Chondrocyte (in vitro differentiated cells): ENCODE data around the gene WSB2. TPM values are rescaled to one million over a fixed set of nuclear protein-coding genes. Genes with fewer than 3 reads are reported as not detected.
"Not testable (repeated sequence)": the region's sequence is repeated elsewhere in the genome, so short reads cannot be mapped to it uniquely, and the experiment has no call there.

Experiments used
- DNase-seq: peaks from one replicate; pipeline ENCODE4 v3.0.0; 2021; ENCODE audit warnings: mixed read lengths, low spot score
- H3K27ac Mint-ChIP-seq: one replicate; pipeline ENCODE4 v1.8.0; 2021; ENCODE audit warnings: mild to moderate bottlenecking, moderate library complexity, mixed read lengths; ENCODE audit not compliant: unreplicated experiment
- H3K27me3 Mint-ChIP-seq: 2 replicates; pipeline ENCODE4 v1.8.0; 2021; ENCODE audit warnings: low read depth, mixed read lengths
- H3K36me3 Mint-ChIP-seq: 2 replicates; pipeline ENCODE4 v1.8.0; 2021; ENCODE audit warnings: low read depth, mixed read lengths
- H3K4me1 Mint-ChIP-seq: 2 replicates; pipeline ENCODE4 v1.8.0; 2021; ENCODE audit warnings: low read depth, mild to moderate bottlenecking, mixed read lengths
- H3K4me3 Mint-ChIP-seq: one replicate; pipeline ENCODE4 v1.8.0; 2021; ENCODE audit warnings: mild to moderate bottlenecking, moderate library complexity, mixed read lengths; ENCODE audit not compliant: unreplicated experiment
- H3K9me3 Mint-ChIP-seq: 2 replicates; pipeline ENCODE4 v1.8.0; 2021; ENCODE audit warnings: low read depth, mixed read lengths
- total RNA-seq: library from RNA; stranded (reverse); gene quantifications from 3 replicates; pipeline ENCODE4 v1.2.1, GENCODE V29; 2021
- TF ChIP-seq, protein P1 (sequence below): fragments of 200-600 bp; sonication (generic); IDR thresholded peaks from 2 replicates; pipeline ENCODE4 v1.5.0; 2021; ENCODE audit warnings: antibody characterized with exemption, mild to moderate bottlenecking, moderate library complexity

The WSB2 gene
- total RNA-seq, 1 donor from 2014 or later: 124 TPM

DNA sequence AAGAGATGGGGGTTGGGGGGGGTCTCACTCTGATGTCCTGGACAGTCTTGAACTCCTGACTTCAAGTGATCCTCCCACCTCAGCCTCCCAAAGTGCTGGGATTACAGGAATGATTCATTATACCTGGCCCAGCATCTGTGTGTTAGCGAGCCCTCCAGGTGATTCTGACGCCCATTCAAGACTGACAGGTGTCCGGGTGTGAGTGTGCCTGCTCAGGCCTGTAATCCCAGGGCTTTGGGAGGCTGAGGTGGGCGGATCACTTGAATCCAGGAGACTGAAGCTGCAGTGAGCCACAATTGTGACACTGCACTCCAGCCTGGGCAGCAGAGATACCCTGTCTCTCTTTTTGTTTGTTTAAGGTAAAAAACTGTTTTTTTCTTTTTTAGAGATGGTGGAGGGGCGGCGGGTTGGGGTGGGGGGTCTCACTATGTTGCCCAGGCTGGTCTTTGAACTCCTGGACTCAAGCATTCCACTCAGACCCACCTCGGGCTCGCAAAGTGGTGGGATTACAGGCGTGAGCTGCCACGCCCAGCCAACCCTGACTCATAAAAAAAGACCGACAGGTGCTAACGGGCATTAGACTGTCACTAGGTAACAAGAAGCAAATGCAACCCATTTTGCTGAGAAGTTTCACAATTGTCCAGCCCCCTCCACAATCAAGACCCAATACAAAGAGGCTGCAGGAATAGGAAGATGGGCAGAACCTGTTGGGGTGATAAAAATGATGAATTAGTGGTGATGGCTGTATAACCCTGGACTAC lies 38.1 kb upstream of the WSB2 start:
- peaks cover 6% of the 10 kb centered on the region for H3K4me1 Mint-ChIP-seq
- no peak overlapping the region for H3K27ac Mint-ChIP-seq

DNA sequence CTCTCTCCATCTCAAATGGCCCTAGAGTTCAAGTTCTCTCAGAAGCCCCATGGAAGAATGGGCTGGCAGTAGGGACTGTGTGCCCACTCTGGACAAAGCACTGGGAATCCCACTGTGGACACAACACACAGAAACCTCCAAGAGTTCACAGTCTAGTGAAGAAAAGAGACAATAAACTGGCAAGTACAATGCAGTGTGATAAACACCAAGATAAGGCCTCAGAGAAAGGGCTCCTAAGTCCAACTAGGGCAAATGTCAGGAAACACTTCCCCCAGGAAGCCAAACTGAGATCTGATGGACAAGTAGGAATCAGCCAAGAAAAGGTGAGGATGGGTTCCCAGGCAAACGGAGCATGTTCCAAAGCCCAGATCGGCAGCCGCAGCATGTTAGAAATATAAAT lies 37.4 kb upstream of the WSB2 start:
- H3K27ac Mint-ChIP-seq: no peak overlapping the region
- H3K4me1 Mint-ChIP-seq: peaks cover 6% of the 10 kb centered on the region
- no peak for DNase-seq
- H3K36me3 Mint-ChIP-seq: no peaks in the 10 kb centered on the region
- H3K27me3 Mint-ChIP-seq: no peaks in the 10 kb centered on the region
- no peaks in the 10 kb centered on the region for H3K9me3 Mint-ChIP-seq
- H3K4me3 Mint-ChIP-seq: no peak overlapping the region
- TF ChIP-seq, protein P1, sequence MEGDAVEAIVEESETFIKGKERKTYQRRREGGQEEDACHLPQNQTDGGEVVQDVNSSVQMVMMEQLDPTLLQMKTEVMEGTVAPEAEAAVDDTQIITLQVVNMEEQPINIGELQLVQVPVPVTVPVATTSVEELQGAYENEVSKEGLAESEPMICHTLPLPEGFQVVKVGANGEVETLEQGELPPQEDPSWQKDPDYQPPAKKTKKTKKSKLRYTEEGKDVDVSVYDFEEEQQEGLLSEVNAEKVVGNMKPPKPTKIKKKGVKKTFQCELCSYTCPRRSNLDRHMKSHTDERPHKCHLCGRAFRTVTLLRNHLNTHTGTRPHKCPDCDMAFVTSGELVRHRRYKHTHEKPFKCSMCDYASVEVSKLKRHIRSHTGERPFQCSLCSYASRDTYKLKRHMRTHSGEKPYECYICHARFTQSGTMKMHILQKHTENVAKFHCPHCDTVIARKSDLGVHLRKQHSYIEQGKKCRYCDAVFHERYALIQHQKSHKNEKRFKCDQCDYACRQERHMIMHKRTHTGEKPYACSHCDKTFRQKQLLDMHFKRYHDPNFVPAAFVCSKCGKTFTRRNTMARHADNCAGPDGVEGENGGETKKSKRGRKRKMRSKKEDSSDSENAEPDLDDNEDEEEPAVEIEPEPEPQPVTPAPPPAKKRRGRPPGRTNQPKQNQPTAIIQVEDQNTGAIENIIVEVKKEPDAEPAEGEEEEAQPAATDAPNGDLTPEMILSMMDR: no peak

More for the DNA sequence above, 38.1 kb upstream of the WSB2 start:
- no peaks in the 10 kb centered on the region for H3K27me3 Mint-ChIP-seq
- DNase-seq: no peak
- H3K9me3 Mint-ChIP-seq: no peaks in the 10 kb centered on the region
- TF ChIP-seq, protein P1: no peak
- no peaks in the 10 kb centered on the region for H3K36me3 Mint-ChIP-seq
- H3K4me3 Mint-ChIP-seq: no peak overlapping the region

DNA sequence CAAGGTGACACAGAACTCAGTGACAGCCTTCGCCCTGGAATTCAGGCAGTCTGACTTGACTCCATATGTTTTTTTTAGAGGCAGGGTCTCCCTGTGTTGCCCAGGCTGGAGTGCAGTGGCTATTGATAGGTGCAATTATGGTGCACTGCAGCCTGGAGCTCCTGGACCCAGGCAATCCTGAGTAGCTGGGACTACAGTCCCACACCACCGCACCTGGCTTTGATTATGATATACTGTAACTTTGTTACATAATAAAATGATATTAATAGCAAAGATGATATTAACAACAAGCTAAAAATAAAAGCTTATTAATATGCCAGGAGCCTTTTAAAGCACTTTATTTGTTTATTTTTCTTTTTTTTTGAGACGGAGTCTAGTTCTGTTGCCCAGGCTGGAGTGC lies 33.1 kb upstream of the WSB2 start:
- no peak for DNase-seq
- Mint-ChIP-seq H3K9me3 (no peaks in the 10 kb centered on the region), H3K36me3 (no peaks in the 10 kb centered on the region), H3K27ac (no peak overlapping the region), H3K4me3 (no peak overlapping the region), H3K27me3 (no peaks in the 10 kb centered on the region), H3K4me1 (no peaks in the 10 kb centered on the region)
- TF ChIP-seq, protein P1: no peak

DNA sequence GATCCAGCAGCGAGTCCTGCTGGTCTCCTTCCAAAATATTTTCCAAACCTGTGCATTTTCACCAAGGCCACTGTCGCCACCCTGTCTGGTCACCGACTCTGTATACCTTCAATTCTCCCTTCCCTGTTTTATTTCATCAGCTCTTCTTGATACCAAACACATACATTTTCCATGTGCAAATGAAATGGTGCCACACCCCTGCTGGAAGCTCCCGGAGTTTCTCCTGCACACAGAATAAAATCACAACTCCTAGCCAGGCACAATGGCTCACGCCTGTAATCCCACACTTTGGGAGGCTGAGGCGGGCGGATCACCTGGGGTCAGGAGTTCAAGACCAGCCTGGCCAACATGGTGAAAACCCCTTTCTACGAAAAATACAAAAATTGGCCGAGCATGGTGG lies 28.8 kb upstream of the WSB2 start:
- Mint-ChIP-seq H3K27ac (no peak overlapping the region), H3K4me3 (no peak overlapping the region), H3K36me3 (no peaks in the 10 kb centered on the region), H3K27me3 (no peaks in the 10 kb centered on the region), H3K9me3 (no peaks in the 10 kb centered on the region), H3K4me1 (no peaks in the 10 kb centered on the region)
- TF ChIP-seq, protein P1: no peak
- DNase-seq: no peak

DNA sequence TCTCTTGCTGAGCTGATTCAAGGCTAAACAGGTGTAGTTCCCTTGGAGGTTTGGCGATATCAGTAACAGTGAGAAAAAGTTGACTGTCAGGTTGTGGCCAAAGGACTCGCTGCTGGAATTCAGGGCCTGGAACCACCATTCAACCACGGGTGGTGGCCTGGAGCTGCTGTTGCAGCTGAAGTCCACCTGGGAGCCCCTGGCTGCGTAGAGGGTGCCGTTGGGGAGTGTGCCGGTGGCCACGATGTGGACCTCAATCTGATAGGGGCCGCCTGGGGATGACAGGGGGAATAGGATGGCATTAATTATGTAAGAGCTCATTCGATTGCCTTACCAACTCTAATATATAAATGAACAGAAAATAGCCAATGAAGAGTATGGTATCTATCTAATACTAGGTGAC lies 21.2 kb upstream of the WSB2 start:
- Mint-ChIP-seq H3K27ac (no peak overlapping the region), H3K27me3 (no peaks in the 10 kb centered on the region), H3K4me3 (no peak overlapping the region), H3K36me3 (peaks cover 8% of the 10 kb centered on the region), H3K4me1 (no peaks in the 10 kb centered on the region), H3K9me3 (peaks cover 5% of the 10 kb centered on the region)
- TF ChIP-seq, protein P1: no peak
- DNase-seq: no peak

DNA sequence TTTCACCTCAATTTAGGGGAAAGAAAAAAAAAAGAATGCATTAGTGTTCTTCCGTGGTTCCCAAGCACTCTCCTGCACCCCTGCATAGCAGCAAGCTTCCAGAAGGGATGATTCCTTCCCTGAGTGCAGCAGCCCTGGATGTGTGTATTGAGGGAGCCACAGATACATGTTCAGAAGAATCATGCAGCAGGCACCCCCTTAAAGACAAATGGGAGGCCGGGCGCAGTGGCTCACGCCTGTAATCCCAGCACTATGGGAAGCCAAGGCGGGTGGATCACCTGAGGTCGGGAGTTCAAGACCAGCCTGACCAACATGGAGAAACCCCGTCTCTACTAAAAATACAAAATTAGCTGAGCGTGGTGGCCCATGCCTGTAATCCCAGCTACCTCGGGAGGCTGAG lies 20.5 kb upstream of the WSB2 start:
- H3K9me3 Mint-ChIP-seq, DNase-seq, H3K27me3 Mint-ChIP-seq, H3K4me1 Mint-ChIP-seq, H3K4me3 Mint-ChIP-seq, H3K36me3 Mint-ChIP-seq, H3K27ac Mint-ChIP-seq: not testable (repeated sequence)
